Prostate gland (tissue), 2 donors: ENCODE measurements around the gene CDK14.

Experiments used
- POLR2A ChIP-seq: fragments of 450-650 bp; IDR thresholded peaks from one replicate; pipeline ENCODE4 v1.6.1; 2016; ENCODE audit warnings: antibody characterized with exemption, mild to moderate bottlenecking
- POLR2AphosphoS5 ChIP-seq: sonication (generic); formaldehyde crosslinking; IDR thresholded peaks from one replicate; pipeline ENCODE4 v1.6.1; 2017; ENCODE audit warnings: antibody characterized with exemption
- TF ChIP-seq, protein P1 (sequence below), 4 experiments: fragments of 200-600 bp in 2 of 4; fragments of 450-650 bp in 2 of 4; sonication (generic) in 2 of 4; IDR thresholded peaks; 1 replicate in 3 of 4; 2 replicates in 1 of 4; pipeline ENCODE4 v1.5.1; 2016 to 2019; ENCODE audit warnings: antibody characterized with exemption in 4 of 4, mild to moderate bottlenecking in 2 of 4, moderate library complexity in 2 of 4

DNA sequence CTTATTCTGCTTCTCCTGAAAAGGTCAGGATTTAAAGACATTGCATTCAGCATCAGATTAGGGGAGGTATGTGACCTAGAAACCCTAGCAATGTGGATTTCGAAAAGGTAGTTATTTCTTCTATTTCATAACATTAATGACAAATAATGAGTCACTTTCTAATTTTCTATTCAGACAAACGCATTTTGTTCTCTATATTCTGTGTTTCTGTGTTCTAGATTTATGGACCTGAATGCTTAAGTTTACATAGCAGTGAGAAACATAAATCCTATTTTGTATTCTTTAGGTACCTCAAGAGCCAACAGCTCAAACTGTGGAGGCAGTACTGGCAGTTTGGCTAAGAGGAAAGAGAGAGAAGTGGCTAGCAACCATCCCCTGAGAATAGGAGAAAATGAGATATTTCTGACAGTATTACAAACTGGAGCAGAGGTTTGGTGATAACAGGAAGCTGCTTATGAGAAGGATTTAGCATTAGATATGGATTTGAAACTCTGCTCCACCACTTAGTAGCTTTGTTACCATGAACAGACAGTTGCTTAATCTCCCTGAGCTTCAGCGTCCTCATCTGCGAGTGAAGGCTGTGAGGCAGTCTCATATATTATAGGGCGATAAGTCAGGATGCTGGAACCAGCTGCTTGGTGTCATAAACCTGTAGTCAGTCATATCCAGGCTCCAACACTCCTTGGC, 28.2 kb downstream of the CDK14 start:
- TF ChIP-seq, protein P1, sequence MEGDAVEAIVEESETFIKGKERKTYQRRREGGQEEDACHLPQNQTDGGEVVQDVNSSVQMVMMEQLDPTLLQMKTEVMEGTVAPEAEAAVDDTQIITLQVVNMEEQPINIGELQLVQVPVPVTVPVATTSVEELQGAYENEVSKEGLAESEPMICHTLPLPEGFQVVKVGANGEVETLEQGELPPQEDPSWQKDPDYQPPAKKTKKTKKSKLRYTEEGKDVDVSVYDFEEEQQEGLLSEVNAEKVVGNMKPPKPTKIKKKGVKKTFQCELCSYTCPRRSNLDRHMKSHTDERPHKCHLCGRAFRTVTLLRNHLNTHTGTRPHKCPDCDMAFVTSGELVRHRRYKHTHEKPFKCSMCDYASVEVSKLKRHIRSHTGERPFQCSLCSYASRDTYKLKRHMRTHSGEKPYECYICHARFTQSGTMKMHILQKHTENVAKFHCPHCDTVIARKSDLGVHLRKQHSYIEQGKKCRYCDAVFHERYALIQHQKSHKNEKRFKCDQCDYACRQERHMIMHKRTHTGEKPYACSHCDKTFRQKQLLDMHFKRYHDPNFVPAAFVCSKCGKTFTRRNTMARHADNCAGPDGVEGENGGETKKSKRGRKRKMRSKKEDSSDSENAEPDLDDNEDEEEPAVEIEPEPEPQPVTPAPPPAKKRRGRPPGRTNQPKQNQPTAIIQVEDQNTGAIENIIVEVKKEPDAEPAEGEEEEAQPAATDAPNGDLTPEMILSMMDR (IDR thresholded peaks at IDR 0.05): no peak
- no peak for TF ChIP-seq POLR2AphosphoS5
- TF ChIP-seq POLR2A: no peak
